ENCODE measurements around the gene UGCG.

The UGCG gene

DNA sequence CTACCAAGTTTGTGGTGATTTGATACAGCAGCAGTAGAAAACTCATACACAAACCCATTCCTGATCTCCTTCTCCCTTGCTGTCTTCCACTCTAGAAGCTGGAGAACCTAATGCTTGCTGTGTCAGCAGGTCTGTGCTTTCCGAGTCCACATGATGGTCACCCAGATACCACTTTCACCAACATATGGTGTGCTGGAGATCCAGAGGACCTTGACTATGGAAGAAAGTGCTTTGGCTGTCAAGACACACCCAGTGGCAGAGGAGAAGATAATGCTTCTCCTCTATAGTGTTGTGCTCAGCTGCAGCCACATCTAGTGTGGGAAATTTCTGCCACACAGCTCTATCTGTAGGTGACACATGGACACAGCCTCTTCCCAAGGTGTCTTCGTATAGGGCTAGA lies 67.4 kb downstream of the UGCG start:
- no peak overlapping the region for H3K4me3 ChIP-seq (ENCODE audit: insufficient read depth, low read length, poor library complexity, severe bottlenecking)
- H3K4me2 ChIP-seq (ENCODE audit: low read depth, low read length, poor library complexity, severe bottlenecking), result no peak overlapping the region
- H2AFZ ChIP-seq (ENCODE audit: low read depth, low read length, severe bottlenecking), result no peak overlapping the region
- no peaks in the 10 kb centered on the region for H3K9me3 ChIP-seq (ENCODE audit: insufficient read depth, low read length)
- H3K9me2 ChIP-seq (replicated peaks; ENCODE audit: insufficient read depth, low read length), result no peaks in the 10 kb centered on the region
- no peaks in the 10 kb centered on the region for H3F3A ChIP-seq (ENCODE audit: insufficient read depth)
- no peak overlapping the region for H3K27ac ChIP-seq (ENCODE audit: low read depth, low read length)
- H3K9ac ChIP-seq (ENCODE audit: low read length), result no peak overlapping the region
- no peaks in the 10 kb centered on the region for H4K20me1 ChIP-seq (ENCODE audit: low read depth, low read length)
- H3K79me2 ChIP-seq (ENCODE audit: insufficient read depth, low read length), result no peaks in the 10 kb centered on the region
- H3K27me3 ChIP-seq (ENCODE audit: low read length), result no peaks in the 10 kb centered on the region
- no peak for TF ChIP-seq CTCF (IDR thresholded peaks at IDR 0.05; ENCODE audit: insufficient read depth, low read length, poor library complexity, severe bottlenecking)
- TF ChIP-seq EZH2phosphoT487 (conservative IDR thresholded peaks at IDR 0.05; ENCODE audit: low read length), result no peak
- H3K36me3 ChIP-seq (ENCODE audit: low read length), result no peaks in the 10 kb centered on the region

DNA sequence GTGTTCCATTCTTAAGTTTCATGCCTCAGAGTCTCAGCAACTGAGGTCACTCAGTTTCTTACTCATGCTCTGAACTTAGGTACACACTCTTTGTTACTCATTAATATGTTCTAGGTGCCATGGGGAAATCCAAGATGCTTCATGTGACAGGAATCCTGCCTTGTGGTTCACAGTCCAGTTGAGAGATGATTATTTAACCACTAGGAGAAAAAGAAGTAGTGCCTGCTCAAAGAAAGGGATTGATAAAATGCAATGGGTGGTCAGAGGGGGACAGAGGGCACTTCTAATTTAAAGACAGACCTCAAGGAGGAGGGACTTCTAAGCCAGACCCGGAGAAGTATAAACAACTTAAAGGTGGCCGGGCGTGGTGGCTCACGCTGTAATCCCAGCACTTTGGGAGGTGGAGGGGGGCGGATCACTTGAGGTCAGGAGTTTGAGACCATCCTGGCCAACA lies 69.0 kb downstream of the UGCG start:
- no peaks in the 10 kb centered on the region for H3F3A ChIP-seq (ENCODE audit: insufficient read depth)
- no peaks in the 10 kb centered on the region for H3K9me3 ChIP-seq (ENCODE audit: insufficient read depth, low read length)
- no peaks in the 10 kb centered on the region for H3K27me3 ChIP-seq (ENCODE audit: low read length)
- no peak overlapping the region for H3K27ac ChIP-seq (ENCODE audit: low read depth, low read length)
- no peak overlapping the region for H3K4me2 ChIP-seq (ENCODE audit: low read depth, low read length, poor library complexity, severe bottlenecking)
- no peak overlapping the region for H3K4me3 ChIP-seq (ENCODE audit: insufficient read depth, low read length, poor library complexity, severe bottlenecking)
- no peaks in the 10 kb centered on the region for H3K9me2 ChIP-seq (replicated peaks; ENCODE audit: insufficient read depth, low read length)
- H4K20me1 ChIP-seq (ENCODE audit: low read depth, low read length), result no peaks in the 10 kb centered on the region
- no peak for TF ChIP-seq CTCF (IDR thresholded peaks at IDR 0.05; ENCODE audit: insufficient read depth, low read length, poor library complexity, severe bottlenecking)
- no peak for TF ChIP-seq EZH2phosphoT487 (conservative IDR thresholded peaks at IDR 0.05; ENCODE audit: low read length)
- no peak overlapping the region for H3K9ac ChIP-seq (ENCODE audit: low read length)
- no peak overlapping the region for H2AFZ ChIP-seq (ENCODE audit: low read depth, low read length, severe bottlenecking)
- no peaks in the 10 kb centered on the region for H3K36me3 ChIP-seq (ENCODE audit: low read length)
- H3K79me2 ChIP-seq (ENCODE audit: insufficient read depth, low read length), result no peaks in the 10 kb centered on the region

DNA sequence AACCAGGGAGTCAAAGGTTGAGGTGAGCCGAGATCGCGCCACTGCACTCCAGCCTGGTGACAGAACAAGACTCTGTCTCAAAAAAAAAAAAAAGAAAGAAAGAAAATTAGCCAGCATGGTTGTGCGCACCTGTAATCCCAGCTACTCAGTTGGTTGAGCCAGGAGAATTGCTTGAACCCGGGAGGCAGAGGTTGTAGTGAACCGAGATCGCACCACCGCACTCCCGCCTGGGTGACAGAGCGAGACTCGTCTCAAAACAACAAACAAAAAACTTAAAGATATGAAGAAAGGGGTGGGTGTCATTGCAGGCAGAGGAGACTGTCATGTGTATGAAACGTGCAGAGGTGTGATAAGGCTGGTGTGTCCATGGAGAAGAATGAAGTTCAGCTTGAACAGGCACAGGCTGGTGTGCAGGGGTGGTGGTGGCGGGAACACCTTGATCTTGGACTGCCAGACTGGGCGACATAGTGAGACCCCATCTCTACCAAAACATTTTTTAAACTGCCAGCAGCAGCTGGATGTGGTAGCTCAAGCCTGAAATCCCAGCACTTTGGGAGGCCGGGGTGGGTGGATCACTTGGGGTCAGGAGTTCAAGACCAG lies 69.6 kb downstream of the UGCG start:
- no peak overlapping the region for H2AFZ ChIP-seq (ENCODE audit: low read depth, low read length, severe bottlenecking)
- no peak overlapping the region for H3K4me3 ChIP-seq (ENCODE audit: insufficient read depth, low read length, poor library complexity, severe bottlenecking)
- H3K9me3 ChIP-seq (ENCODE audit: insufficient read depth, low read length), result no peaks in the 10 kb centered on the region
- H3K27me3 ChIP-seq (ENCODE audit: low read length), result no peaks in the 10 kb centered on the region
- H3K9me2 ChIP-seq (replicated peaks; ENCODE audit: insufficient read depth, low read length), result no peaks in the 10 kb centered on the region
- no peaks in the 10 kb centered on the region for H4K20me1 ChIP-seq (ENCODE audit: low read depth, low read length)
- no peaks in the 10 kb centered on the region for H3K79me2 ChIP-seq (ENCODE audit: insufficient read depth, low read length)
- no peaks in the 10 kb centered on the region for H3K36me3 ChIP-seq (ENCODE audit: low read length)
- no peak overlapping the region for H3K27ac ChIP-seq (ENCODE audit: low read depth, low read length)
- no peaks in the 10 kb centered on the region for H3F3A ChIP-seq (ENCODE audit: insufficient read depth)
- no peak overlapping the region for H3K9ac ChIP-seq (ENCODE audit: low read length)
- no peak for TF ChIP-seq EZH2phosphoT487 (conservative IDR thresholded peaks at IDR 0.05; ENCODE audit: low read length)
- no peak for TF ChIP-seq CTCF (IDR thresholded peaks at IDR 0.05; ENCODE audit: insufficient read depth, low read length, poor library complexity, severe bottlenecking)
- no peak overlapping the region for H3K4me2 ChIP-seq (ENCODE audit: low read depth, low read length, poor library complexity, severe bottlenecking)

All from SU-DHL-6 (cell line).